Activated T-cell treated with anti-CD3 and anti-CD28 coated beads, Interleukin-2, amount 50 U/mL, for 72 hours (primary cell): Measurements from ENCODE around the gene ARMH1. TPM values are rescaled to one million over a fixed set of nuclear protein-coding genes. Genes with fewer than 3 reads are reported as not detected.
A peak's percentile ranks its signal among the peaks of the same experiment; 100 is the strongest.

Source experiments
- ATAC-seq, 2 donors: fragments of 150-1000 bp; cut with Tn5 transposase; replicated peaks in 1 of 2; 2 replicates each; pipeline ENCODE4 v1.10.0; 2021; ENCODE audit warnings: moderate library complexity in 2 of 2, mild to moderate bottlenecking in 1 of 2
- DNase-seq, 2 donors: peaks; one replicate each; pipeline ENCODE4 v3.0.0; 2021 to 2022; ENCODE audit warnings: mixed read lengths in 1 of 2
- H3K27ac Mint-ChIP-seq: one replicate; pipeline ENCODE4 v1.8.0; 2022; ENCODE audit warnings: mild to moderate bottlenecking, moderate library complexity, mixed read lengths
- H3K27me3 Mint-ChIP-seq: one replicate; pipeline ENCODE4 v1.8.0; 2022; ENCODE audit warnings: low read depth, mixed read lengths
- H3K36me3 Mint-ChIP-seq, 2 donors: one replicate each; pipeline ENCODE4 v1.8.0; 2022; ENCODE audit warnings: mixed read lengths in 2 of 2, mild to moderate bottlenecking in 1 of 2; ENCODE audit not compliant: insufficient read depth in 2 of 2
- H3K4me1 Mint-ChIP-seq: one replicate; pipeline ENCODE4 v1.8.0; 2022; ENCODE audit warnings: low read depth, mixed read lengths
- H3K4me3 Mint-ChIP-seq, 2 donors: one replicate each; pipeline ENCODE4 v1.8.0; 2022; ENCODE audit warnings: mild to moderate bottlenecking in 2 of 2, mixed read lengths in 2 of 2, moderate library complexity in 2 of 2
- H3K9me3 Mint-ChIP-seq, 2 donors: one replicate each; pipeline ENCODE4 v1.8.0; 2022; ENCODE audit warnings: mixed read lengths in 2 of 2
- total RNA-seq, 2 donors: library from RNA; stranded (reverse); gene quantifications; one replicate each; pipeline ENCODE4 v1.2.3, GENCODE V29; 2022

Gene ARMH1
- total RNA-seq, 2 donors from 2014 or later: 108 to 123 TPM

DNA sequence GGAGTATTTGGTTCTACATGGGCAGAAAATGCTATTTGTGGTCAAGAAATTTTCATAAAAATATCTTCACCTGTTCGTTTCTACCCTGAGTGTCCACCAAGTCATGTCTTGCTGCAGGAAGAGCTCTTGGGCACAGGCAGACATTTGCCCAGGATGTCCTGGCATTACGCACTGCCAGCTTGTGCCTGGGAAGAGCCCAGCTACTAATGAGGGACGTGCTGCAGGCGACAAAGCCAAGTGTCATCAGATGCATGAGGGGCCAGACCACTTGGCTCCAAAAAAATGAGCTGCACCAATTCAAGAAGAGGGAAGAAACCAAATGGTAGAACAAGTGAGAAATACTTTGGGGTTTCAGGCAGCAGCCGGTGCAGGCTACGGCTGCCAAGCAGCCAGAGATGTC is 43.6 kb downstream of the ARMH1 start:
- ATAC-seq (no peak), DNase-seq (no peak)
- Mint-ChIP-seq H3K27me3 (no peaks in the 10 kb centered on the region), H3K27ac (no peak overlapping the region), H3K9me3 (no peaks in the 10 kb centered on the region), H3K4me1 (peaks cover 77% of the 10 kb centered on the region), H3K36me3 (no peaks in the 10 kb centered on the region), H3K4me3 (peak overlapping the region; percentile 30 to 54)

DNA sequence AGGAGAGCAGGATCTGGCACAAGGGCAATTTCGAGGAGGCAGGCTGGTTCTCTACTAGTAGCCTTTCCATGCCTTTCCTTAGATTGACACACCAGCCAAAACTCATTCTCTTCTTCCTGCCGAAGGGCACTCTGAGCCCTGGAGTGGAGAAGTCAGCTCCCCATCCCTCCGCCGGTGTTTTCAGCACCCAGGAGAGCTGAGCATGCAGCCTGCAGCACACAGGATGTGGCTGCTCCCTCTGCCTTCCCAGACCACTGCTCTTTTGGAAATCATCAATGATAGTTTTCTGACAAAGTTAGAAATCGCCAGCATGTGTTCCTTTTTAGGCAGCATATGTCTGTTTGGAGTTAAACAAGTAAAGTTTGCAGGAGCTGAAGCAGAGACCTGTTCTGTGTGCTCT is 44.8 kb downstream of the ARMH1 start:
- Mint-ChIP-seq H3K4me1 (peaks cover 87% of the 10 kb centered on the region), H3K36me3 (no peaks in the 10 kb centered on the region), H3K9me3 (no peaks in the 10 kb centered on the region), H3K4me3 (no peak overlapping the region), H3K27me3 (no peaks in the 10 kb centered on the region), H3K27ac (no peak overlapping the region)
- ATAC-seq: no peak
- DNase-seq: no peak

- H3K27ac Mint-ChIP-seq: peak overlapping the region; percentile 99
- H3K27me3 Mint-ChIP-seq: no peaks in the 10 kb centered on the region
- H3K4me1 Mint-ChIP-seq: peaks cover 87% of the 10 kb centered on the region
- peaks cover 0 to 2% of the 10 kb centered on the region in 2 donors for H3K36me3 Mint-ChIP-seq
- DNase-seq: no peak
- peak; percentile 3 to 14 for ATAC-seq
- peak overlapping the region in 1 of 2 donors; percentile 62 for H3K4me3 Mint-ChIP-seq
- no peaks in the 10 kb centered on the region for H3K9me3 Mint-ChIP-seq
Measured at GRCh38 chr1:44720281-44720680, 45.8 kb downstream of the ARMH1 start.

DNA sequence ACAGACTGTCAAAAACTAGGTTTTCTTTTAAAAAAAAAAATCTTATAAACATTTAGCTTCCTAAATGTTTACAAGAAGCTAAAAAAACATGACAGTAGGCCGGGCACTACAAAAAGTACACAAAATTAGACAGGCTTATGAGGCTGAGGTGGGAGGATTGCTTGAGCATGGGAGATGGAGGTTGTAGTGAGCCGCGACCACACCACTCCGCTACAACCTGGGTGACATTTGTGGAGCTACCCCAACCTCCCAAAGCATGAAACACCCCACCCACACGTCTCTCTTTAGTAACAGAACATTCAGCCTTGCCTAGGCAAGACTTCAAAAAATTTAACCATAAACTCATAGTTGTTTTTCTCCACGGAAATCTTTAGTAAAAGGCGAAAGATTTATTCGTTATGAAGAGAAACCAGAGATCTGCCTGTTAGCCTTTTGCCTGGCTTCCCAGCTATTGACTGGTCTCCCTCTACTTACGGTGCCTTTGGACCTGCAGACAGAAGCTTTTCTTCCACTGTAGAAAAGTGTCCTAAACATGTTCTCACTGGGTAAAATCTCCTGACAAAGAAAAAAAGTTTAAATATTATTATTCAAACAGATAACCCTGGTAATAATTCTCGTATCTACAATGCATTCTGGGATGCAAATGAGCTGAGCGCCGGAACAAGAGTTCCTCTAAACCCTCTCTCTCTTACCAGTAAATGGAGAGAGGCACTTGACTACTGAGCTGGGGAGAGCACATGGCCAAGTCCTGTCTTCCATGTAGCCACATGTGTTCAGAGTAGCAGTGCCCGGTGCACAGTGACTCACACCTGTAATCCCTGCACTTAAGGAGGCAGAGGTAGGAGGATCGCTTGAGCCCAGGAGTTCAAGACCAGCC is 47.2 kb downstream of the ARMH1 start:
- DNase-seq (peak; percentile 86 to 91), ATAC-seq (peak; percentile 83 to 84)
- H3K4me1 Mint-ChIP-seq: peaks cover 88% of the 10 kb centered on the region
- no peaks in the 10 kb centered on the region for H3K27me3 Mint-ChIP-seq
- H3K27ac Mint-ChIP-seq: peak overlapping the region; percentile 99
- H3K4me3 Mint-ChIP-seq: peak overlapping the region; percentile 62 to 71
- H3K9me3 Mint-ChIP-seq: no peaks in the 10 kb centered on the region
- peaks cover 0 to 2% of the 10 kb centered on the region in 2 donors for H3K36me3 Mint-ChIP-seq

GRCh38 chr1:44723064-44723463 is 48.5 kb downstream of the ARMH1 start:
- Mint-ChIP-seq H3K4me1 (peaks cover 87% of the 10 kb centered on the region), H3K36me3 (peaks cover 0 to 2% of the 10 kb centered on the region in 2 donors), H3K27ac (peak overlapping the region; percentile 92), H3K9me3 (no peaks in the 10 kb centered on the region), H3K4me3 (peak overlapping the region; percentile 80 to 85), H3K27me3 (no peaks in the 10 kb centered on the region)
- ATAC-seq: no peak
- DNase-seq: peak in 1 of 2 donors; percentile 38

- Mint-ChIP-seq H3K4me1 (peaks cover 87% of the 10 kb centered on the region), H3K36me3 (peaks cover 0 to 2% of the 10 kb centered on the region in 2 donors), H3K27ac (peak overlapping the region; percentile 92), H3K9me3 (no peaks in the 10 kb centered on the region), H3K27me3 (no peaks in the 10 kb centered on the region), H3K4me3 (peak overlapping the region; percentile 80 to 85)
- no peak for ATAC-seq
- peak; percentile 55 to 56 for DNase-seq
Measured at GRCh38 chr1:44723496-44724295, 49.2 kb downstream of the ARMH1 start.

GRCh38 chr1:44724296-44724954 is 49.9 kb downstream of the ARMH1 start:
- Mint-ChIP-seq H3K4me1 (peaks cover 85% of the 10 kb centered on the region), H3K27ac (no peak overlapping the region)
- ATAC-seq: no peak

DNA sequence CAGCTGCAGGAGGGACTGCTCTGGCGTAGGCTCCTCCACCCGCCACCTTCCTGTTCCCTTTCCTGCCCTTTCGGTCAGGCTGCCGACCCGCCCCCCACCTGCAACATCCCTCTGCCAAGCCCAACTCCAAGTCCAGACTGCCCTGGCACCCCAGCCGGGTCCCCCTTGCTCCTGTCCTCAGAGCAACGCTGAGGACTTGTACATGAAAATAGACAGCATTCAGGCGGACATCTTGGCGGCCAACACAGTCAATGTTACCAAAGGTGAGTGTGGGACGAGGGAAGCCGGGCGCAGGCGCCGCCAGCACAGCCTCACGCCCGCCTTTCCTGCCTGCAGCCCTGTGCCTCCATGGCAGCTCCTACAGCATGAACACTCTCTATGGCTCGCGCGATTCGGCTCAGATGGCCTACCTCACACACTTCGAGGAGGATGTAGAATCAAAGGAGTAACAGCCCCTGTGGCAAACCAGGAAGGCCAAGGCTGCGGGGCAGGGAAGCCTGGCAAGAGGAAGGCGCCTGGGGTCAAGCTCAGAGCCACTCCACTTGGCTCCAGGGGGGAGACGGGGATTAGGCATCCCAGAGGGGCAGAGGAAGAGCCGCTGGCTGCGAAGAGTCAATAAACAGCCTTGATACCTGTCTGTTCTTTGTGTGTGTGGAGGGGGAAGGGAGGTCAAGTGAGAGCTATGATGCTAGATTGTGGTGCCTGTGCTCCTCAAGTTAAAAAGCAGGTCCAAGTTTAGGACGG is 50.6 kb downstream of the ARMH1 start:
- Mint-ChIP-seq H3K27me3 (no peaks in the 10 kb centered on the region), H3K36me3 (peaks cover 0 to 2% of the 10 kb centered on the region in 2 donors), H3K27ac (peak overlapping the region; percentile 81), H3K4me3 (peak overlapping the region; percentile 79 to 90), H3K9me3 (no peaks in the 10 kb centered on the region), H3K4me1 (peaks cover 81% of the 10 kb centered on the region)
- no peak for ATAC-seq
- no peak for DNase-seq

More at GRCh38 chr1:44724296-44724954, 49.9 kb downstream of the ARMH1 start:
- H3K36me3 Mint-ChIP-seq: peaks cover 0 to 2% of the 10 kb centered on the region in 2 donors
- H3K9me3 Mint-ChIP-seq: no peaks in the 10 kb centered on the region
- no peak for DNase-seq
- no peaks in the 10 kb centered on the region for H3K27me3 Mint-ChIP-seq
- peak overlapping the region; percentile 85 to 90 for H3K4me3 Mint-ChIP-seq

GRCh38 chr1:44730741-44731512 is 56.4 kb downstream of the ARMH1 start, which contains the start of gene RNU5D-1:
Gene RNU5D-1 (minus strand): TSS chr1:44731170.
- Mint-ChIP-seq H3K9me3 (no peaks in the 10 kb centered on the region), H3K4me1 (peaks cover 45% of the 10 kb centered on the region), H3K36me3 (no peaks in the 10 kb centered on the region), H3K4me3 (peak within 1 kb of the TSS; percentile 47 to 85), H3K27ac (peak within 1 kb of the TSS; percentile 100), H3K27me3 (no peaks in the 10 kb centered on the region)
- peak; percentile 94 to 96 for DNase-seq
- peak; percentile 83 to 84 for ATAC-seq

GRCh38 chr1:44733365-44733764 is 58.9 kb downstream of the ARMH1 start:
- no peaks in the 10 kb centered on the region for H3K27me3 Mint-ChIP-seq
- no peaks in the 10 kb centered on the region for H3K9me3 Mint-ChIP-seq
- DNase-seq: no peak
- no peak overlapping the region for H3K4me3 Mint-ChIP-seq
- H3K4me1 Mint-ChIP-seq: peaks cover 25% of the 10 kb centered on the region
- H3K27ac Mint-ChIP-seq: no peak overlapping the region
- H3K36me3 Mint-ChIP-seq: no peaks in the 10 kb centered on the region
- no peak for ATAC-seq

GRCh38 chr1:44733784-44734183 is 59.3 kb downstream of the ARMH1 start:
- no peak overlapping the region for H3K4me3 Mint-ChIP-seq
- peaks cover 22% of the 10 kb centered on the region for H3K4me1 Mint-ChIP-seq
- no peaks in the 10 kb centered on the region for H3K27me3 Mint-ChIP-seq
- no peak for DNase-seq
- no peak for ATAC-seq
- no peaks in the 10 kb centered on the region for H3K9me3 Mint-ChIP-seq
- no peak overlapping the region for H3K27ac Mint-ChIP-seq
- H3K36me3 Mint-ChIP-seq: no peaks in the 10 kb centered on the region

- Mint-ChIP-seq H3K27ac (no peak overlapping the region), H3K27me3 (no peaks in the 10 kb centered on the region), H3K9me3 (no peaks in the 10 kb centered on the region), H3K4me3 (no peak overlapping the region), H3K36me3 (peaks cover 4 to 7% of the 10 kb centered on the region in 2 donors), H3K4me1 (peaks cover 27% of the 10 kb centered on the region)
- ATAC-seq: no peak
- DNase-seq: no peak
Measured at GRCh38 chr1:44735992-44736391, 61.5 kb downstream of the ARMH1 start.
